Measurements from ENCODE around the gene KCTD17.

DNA sequence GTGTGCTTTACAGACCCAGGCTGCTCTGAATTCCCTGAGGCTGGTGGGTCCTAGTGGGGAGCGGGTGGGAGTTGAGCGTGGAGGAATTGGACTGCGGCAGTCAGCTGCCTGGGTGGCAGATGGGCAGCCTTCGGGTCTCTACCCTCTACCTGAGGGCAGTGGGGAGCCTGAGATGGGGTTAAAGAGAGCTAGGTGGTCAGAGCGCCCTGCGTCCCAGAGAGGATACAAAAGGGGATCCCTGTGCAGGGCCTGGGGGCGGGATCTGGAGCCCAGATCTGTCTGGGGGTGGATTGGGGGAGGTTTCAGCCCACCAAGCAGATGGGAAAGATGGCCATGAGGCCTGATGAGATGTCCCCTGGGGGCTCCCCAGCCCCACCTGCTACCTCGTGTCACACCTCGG is 18.2 kb downstream of the KCTD17 start:
- TF ChIP-seq CTCF (IDR thresholded peaks at IDR 0.05) (no peak), JUN (CRISPR knock-in tag; IDR thresholded peaks at IDR 0.05) (no peak), PRRX2 (CRISPR knock-in tag; IDR thresholded peaks at IDR 0.05) (no peak), ATF1 (CRISPR knock-in tag; IDR thresholded peaks at IDR 0.05) (no peak), NR3C1 (CRISPR knock-in tag; conservative IDR thresholded peaks at IDR 0.05; ENCODE audit: low read depth) (no peak), ZNF121 (CRISPR knock-in tag; IDR thresholded peaks at IDR 0.05) (no peak), E2F1 (CRISPR knock-in tag; IDR thresholded peaks at IDR 0.05) (no peak), NFYB (CRISPR knock-in tag; conservative IDR thresholded peaks at IDR 0.05; ENCODE audit: low read depth) (no peak), E2F4 (CRISPR knock-in tag; IDR thresholded peaks at IDR 0.05; ENCODE audit: borderline replicate concordance, low read depth) (no peak), CREM (CRISPR knock-in tag; IDR thresholded peaks at IDR 0.05) (no peak)
- TF ChIP-seq, protein P1, sequence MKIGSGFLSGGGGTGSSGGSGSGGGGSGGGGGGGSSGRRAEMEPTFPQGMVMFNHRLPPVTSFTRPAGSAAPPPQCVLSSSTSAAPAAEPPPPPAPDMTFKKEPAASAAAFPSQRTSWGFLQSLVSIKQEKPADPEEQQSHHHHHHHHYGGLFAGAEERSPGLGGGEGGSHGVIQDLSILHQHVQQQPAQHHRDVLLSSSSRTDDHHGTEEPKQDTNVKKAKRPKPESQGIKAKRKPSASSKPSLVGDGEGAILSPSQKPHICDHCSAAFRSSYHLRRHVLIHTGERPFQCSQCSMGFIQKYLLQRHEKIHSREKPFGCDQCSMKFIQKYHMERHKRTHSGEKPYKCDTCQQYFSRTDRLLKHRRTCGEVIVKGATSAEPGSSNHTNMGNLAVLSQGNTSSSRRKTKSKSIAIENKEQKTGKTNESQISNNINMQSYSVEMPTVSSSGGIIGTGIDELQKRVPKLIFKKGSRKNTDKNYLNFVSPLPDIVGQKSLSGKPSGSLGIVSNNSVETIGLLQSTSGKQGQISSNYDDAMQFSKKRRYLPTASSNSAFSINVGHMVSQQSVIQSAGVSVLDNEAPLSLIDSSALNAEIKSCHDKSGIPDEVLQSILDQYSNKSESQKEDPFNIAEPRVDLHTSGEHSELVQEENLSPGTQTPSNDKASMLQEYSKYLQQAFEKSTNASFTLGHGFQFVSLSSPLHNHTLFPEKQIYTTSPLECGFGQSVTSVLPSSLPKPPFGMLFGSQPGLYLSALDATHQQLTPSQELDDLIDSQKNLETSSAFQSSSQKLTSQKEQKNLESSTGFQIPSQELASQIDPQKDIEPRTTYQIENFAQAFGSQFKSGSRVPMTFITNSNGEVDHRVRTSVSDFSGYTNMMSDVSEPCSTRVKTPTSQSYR (CRISPR knock-in tag; IDR thresholded peaks at IDR 0.05), result no peak
- TF ChIP-seq, protein P2, sequence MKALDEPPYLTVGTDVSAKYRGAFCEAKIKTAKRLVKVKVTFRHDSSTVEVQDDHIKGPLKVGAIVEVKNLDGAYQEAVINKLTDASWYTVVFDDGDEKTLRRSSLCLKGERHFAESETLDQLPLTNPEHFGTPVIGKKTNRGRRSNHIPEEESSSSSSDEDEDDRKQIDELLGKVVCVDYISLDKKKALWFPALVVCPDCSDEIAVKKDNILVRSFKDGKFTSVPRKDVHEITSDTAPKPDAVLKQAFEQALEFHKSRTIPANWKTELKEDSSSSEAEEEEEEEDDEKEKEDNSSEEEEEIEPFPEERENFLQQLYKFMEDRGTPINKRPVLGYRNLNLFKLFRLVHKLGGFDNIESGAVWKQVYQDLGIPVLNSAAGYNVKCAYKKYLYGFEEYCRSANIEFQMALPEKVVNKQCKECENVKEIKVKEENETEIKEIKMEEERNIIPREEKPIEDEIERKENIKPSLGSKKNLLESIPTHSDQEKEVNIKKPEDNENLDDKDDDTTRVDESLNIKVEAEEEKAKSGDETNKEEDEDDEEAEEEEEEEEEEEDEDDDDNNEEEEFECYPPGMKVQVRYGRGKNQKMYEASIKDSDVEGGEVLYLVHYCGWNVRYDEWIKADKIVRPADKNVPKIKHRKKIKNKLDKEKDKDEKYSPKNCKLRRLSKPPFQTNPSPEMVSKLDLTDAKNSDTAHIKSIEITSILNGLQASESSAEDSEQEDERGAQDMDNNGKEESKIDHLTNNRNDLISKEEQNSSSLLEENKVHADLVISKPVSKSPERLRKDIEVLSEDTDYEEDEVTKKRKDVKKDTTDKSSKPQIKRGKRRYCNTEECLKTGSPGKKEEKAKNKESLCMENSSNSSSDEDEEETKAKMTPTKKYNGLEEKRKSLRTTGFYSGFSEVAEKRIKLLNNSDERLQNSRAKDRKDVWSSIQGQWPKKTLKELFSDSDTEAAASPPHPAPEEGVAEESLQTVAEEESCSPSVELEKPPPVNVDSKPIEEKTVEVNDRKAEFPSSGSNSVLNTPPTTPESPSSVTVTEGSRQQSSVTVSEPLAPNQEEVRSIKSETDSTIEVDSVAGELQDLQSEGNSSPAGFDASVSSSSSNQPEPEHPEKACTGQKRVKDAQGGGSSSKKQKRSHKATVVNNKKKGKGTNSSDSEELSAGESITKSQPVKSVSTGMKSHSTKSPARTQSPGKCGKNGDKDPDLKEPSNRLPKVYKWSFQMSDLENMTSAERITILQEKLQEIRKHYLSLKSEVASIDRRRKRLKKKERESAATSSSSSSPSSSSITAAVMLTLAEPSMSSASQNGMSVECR (CRISPR knock-in tag; IDR thresholded peaks at IDR 0.05; ENCODE audit: borderline replicate concordance), result no peak
- TF ChIP-seq, protein P3, sequence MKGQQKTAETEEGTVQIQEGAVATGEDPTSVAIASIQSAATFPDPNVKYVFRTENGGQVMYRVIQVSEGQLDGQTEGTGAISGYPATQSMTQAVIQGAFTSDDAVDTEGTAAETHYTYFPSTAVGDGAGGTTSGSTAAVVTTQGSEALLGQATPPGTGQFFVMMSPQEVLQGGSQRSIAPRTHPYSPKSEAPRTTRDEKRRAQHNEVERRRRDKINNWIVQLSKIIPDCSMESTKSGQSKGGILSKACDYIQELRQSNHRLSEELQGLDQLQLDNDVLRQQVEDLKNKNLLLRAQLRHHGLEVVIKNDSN (CRISPR knock-in tag; IDR thresholded peaks at IDR 0.05), result no peak

Measured in WTC11 (cell line).